Fibroblast of lung (primary cell): Measurements from ENCODE around the gene SFTPA1. TPM values are rescaled to one million over a fixed set of nuclear protein-coding genes. Genes with fewer than 3 reads are reported as not detected.
"Not testable (repeated sequence)": the region's sequence is repeated elsewhere in the genome, so short reads cannot be mapped to it uniquely, and the experiment has no call there.

Experiments
- DNase-seq, 2 donors: peaks; one replicate each; pipeline versions ENCODE4 v3.0.0 to v3.0.0-alpha.2; 2010; ENCODE audit warnings: low read depth in 2 of 2
- H2AFZ ChIP-seq: 2 replicates; pipeline ENCODE4 v1.5.1; 2012; ENCODE audit warnings: low read length, control low read depth, inconsistent platforms
- H3K27ac ChIP-seq: 2 replicates; pipeline ENCODE4 v1.5.1; 2011; ENCODE audit warnings: low read length, control low read depth; ENCODE audit not compliant: insufficient read depth
- H3K27me3 ChIP-seq: 2 replicates; pipeline ENCODE4 v1.5.1; 2011; ENCODE audit warnings: mild to moderate bottlenecking, low read length; ENCODE audit not compliant: control insufficient read depth, insufficient read depth
- H3K36me3 ChIP-seq: 2 replicates; pipeline ENCODE4 v1.5.1; 2011; ENCODE audit warnings: low read length; ENCODE audit not compliant: control insufficient read depth, insufficient read depth
- H3K4me1 ChIP-seq: 2 replicates; pipeline ENCODE4 v1.5.1; 2011; ENCODE audit warnings: low read length; ENCODE audit not compliant: control insufficient read depth, insufficient read depth; ENCODE audit errors: extremely low read depth
- H3K4me2 ChIP-seq: 2 replicates; pipeline ENCODE4 v1.5.1; 2011; ENCODE audit warnings: low read length, control low read depth; ENCODE audit not compliant: insufficient read depth; ENCODE audit errors: extremely low read depth
- H3K4me3 ChIP-seq, 4 experiments: fragments of 200-600 bp in 1 of 4; sonication (generic) in 1 of 4; replicated peaks in 1 of 4; 2 replicates each; pipeline ENCODE4 v1.5.1; 2011 to 2016; ENCODE audit warnings: low read length in 4 of 4, low read depth in 3 of 4, mild to moderate bottlenecking in 3 of 4, control low read depth in 2 of 4, inconsistent platforms in 1 of 4, mixed read lengths in 1 of 4; ENCODE audit not compliant: insufficient read depth in 1 of 4; ENCODE audit errors: control extremely low read depth in 1 of 4
- H3K79me2 ChIP-seq: 2 replicates; pipeline ENCODE4 v1.5.1; 2012; ENCODE audit warnings: mild to moderate bottlenecking, low read length, inconsistent platforms; ENCODE audit not compliant: control insufficient read depth, insufficient read depth
- H3K9ac ChIP-seq: 2 replicates; pipeline ENCODE4 v1.5.1; 2011; ENCODE audit warnings: mild to moderate bottlenecking, low read length, control low read depth; ENCODE audit not compliant: insufficient read depth
- H3K9me3 ChIP-seq: 2 replicates; pipeline ENCODE4 v1.5.1; 2012; ENCODE audit warnings: low read depth, low read length; ENCODE audit not compliant: control insufficient read depth, insufficient read depth
- H4K20me1 ChIP-seq: 2 replicates; pipeline ENCODE4 v1.5.1; 2011; ENCODE audit warnings: low read length; ENCODE audit not compliant: control insufficient read depth, insufficient read depth; ENCODE audit errors: extremely low read depth
- EZH2 ChIP-seq: IDR thresholded peaks from 2 replicates; pipeline ENCODE4 v1.5.1; 2012; ENCODE audit warnings: low read length, control low read depth, mild to moderate bottlenecking; ENCODE audit errors: missing control alignments
- polyA plus RNA-seq, 2 donors: library from polyadenylated mRNA; depleted of rRNA in 1 of 2; stranded (reverse) in 1 of 2; unstranded in 1 of 2; fragments of >200 nt; gene quantifications; 2 replicates each; pipeline ENCODE4 v1.2.1, GENCODE V29; 2011 to 2012; ENCODE audit warnings: missing spikeins in 1 of 2
- total RNA-seq: library from RNA; depleted of rRNA; stranded (reverse); fragments of >200 nt; gene quantifications from 2 replicates; pipeline ENCODE4 v1.2.1, GENCODE V29; 2014
- TF ChIP-seq, protein P1 (sequence below), 2 donors: IDR thresholded peaks in 1 of 2; conservative IDR thresholded peaks in 1 of 2; 1 replicate in 1 of 2; 2 replicates in 1 of 2; pipeline ENCODE4 v1.5.1; 2011 to 2012; ENCODE audit warnings: low read length in 2 of 2, control low read depth in 1 of 2, inconsistent platforms in 1 of 2, low read depth in 1 of 2, mild to moderate bottlenecking in 1 of 2

SFTPA1 gene
- total and polyA plus RNA-seq, 2 donors (not counting 1 experiment from before 2014, with no cell fraction given): not detected

DNA sequence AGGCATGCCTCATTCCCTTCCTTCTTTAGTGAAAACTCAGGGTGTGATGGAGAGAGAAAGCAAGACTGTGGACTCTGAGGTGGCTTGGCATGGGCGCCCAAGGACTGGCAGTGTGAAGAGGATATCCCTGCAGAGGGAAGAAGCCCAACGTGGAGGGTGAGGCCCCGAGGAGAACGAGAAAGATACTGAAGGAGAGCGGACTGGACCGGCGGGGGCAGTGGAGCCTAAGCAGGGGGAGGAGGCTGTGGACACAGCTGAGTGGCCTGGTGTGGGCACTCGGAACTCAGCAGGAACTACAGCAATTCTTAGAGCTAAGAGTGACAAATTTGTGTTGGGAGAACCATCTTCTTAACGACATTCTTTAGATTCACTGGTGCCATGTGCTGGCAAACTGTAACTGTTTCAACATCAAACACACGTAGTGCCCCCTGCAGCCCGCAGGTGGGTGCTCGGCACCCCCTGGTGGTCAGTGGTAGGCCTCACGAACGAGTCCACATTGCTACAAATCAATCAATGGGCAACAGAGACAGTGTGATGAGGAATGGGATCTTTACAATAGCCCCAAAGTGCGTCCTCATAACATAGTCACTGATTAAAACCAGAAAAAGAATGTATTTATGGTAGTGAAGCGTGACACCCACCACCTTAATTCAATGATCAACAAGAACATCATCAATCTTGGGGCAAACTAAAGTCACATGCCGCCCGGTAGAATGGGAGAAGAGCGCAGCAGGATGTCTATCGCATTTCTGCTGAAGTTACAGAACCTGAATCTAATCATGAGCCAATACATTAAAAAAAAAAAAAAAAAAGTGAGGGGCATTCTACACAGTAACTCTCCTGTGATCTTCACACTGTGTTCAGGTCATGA, 2.0 kb upstream of the SFTPA1 start:
- DNase-seq: peak; percentile 3 to 16
- Histone ChIP-seq H3K4me1 (no peaks in the 10 kb centered on the region), H3K4me2 (no peak overlapping the region), H3K9ac (no peak overlapping the region), H3K27me3 (peaks cover 2% of the 10 kb centered on the region), H3K9me3 (no peaks in the 10 kb centered on the region), H3K79me2 (no peaks in the 10 kb centered on the region), H2AFZ (no peak overlapping the region), H3K36me3 (no peaks in the 10 kb centered on the region), H3K27ac (no peak overlapping the region), H4K20me1 (no peaks in the 10 kb centered on the region), H3K4me3 (no peak overlapping the region)
- TF ChIP-seq EZH2: no peak
- TF ChIP-seq, protein P1, sequence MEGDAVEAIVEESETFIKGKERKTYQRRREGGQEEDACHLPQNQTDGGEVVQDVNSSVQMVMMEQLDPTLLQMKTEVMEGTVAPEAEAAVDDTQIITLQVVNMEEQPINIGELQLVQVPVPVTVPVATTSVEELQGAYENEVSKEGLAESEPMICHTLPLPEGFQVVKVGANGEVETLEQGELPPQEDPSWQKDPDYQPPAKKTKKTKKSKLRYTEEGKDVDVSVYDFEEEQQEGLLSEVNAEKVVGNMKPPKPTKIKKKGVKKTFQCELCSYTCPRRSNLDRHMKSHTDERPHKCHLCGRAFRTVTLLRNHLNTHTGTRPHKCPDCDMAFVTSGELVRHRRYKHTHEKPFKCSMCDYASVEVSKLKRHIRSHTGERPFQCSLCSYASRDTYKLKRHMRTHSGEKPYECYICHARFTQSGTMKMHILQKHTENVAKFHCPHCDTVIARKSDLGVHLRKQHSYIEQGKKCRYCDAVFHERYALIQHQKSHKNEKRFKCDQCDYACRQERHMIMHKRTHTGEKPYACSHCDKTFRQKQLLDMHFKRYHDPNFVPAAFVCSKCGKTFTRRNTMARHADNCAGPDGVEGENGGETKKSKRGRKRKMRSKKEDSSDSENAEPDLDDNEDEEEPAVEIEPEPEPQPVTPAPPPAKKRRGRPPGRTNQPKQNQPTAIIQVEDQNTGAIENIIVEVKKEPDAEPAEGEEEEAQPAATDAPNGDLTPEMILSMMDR (conservative IDR thresholded peaks at IDR 0.05 in 1 of 2, IDR thresholded peaks at IDR 0.05 in 1 of 2; ENCODE audit: low read depth in 1 of 2, low read length in 2 of 2): peak; percentile 51 to 61

DNA sequence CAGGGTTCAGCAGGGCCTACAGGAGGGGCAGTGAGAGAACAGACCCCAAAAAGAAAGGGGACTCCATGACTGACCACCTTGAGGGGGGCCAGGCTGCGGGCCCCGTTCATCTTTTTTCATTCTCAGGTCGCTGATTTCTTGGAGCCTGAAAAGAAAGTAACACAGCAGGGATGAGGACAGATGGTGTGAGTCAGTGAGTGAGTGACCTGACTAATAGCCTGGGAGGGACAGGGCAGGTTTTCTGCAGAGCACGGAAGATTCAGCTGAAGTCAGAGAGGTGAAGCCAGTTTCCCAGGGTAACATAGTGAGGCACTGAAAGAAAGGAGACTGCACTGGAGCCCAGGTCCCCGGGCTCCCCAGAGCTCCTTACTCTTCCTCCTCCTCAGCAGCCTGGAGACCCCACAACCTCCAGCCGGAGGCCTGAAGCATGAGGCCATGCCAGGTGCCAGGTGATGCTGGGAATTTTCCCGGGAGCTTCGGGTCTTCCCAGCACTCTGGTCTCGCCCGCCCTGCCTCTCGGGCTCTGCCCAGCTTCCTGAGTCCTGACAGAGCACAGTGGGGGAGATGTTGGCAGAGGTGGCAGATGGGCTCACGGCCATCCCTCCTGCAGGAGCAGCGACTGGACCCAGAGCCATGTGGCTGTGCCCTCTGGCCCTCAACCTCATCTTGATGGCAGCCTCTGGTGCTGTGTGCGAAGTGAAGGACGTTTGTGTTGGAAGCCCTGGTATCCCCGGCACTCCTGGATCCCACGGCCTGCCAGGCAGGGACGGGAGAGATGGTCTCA, 646 bp downstream of the SFTPA1 start:
- H3K36me3 ChIP-seq, H3K4me3 ChIP-seq: not testable (repeated sequence)
- DNase-seq: peak in 1 of 2 donors; percentile 3

DNA sequence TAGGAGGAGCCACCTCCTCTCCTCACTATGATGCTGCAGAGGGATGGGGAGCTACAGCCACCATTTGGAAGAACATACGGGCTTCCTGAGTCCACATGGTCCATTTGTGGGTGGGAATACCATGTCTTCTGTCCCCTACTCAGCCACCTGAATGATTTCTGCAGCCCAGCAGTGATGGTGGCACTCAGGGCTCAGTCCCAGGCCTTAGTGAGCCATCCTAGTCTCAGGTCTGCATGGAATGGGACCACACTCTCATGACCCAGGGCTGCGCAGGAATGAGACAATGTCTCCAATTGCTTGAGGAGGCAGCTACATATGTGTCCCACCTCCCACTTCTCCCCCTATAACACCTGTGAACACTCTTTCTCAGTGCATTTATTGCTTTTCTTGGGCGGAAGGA, 4.8 kb downstream of the SFTPA1 start:
- Histone ChIP-seq H3K79me2 (no peaks in the 10 kb centered on the region), H3K27me3 (no peaks in the 10 kb centered on the region), H3K27ac (no peak overlapping the region), H3K4me1 (no peaks in the 10 kb centered on the region), H3K9ac (no peak overlapping the region), H3K4me2 (no peak overlapping the region), H2AFZ (no peak overlapping the region), H3K4me3 (no peak overlapping the region), H3K9me3 (no peaks in the 10 kb centered on the region), H4K20me1 (no peaks in the 10 kb centered on the region), H3K36me3 (no peaks in the 10 kb centered on the region)
- TF ChIP-seq, protein P1 (conservative IDR thresholded peaks at IDR 0.05 in 1 of 2, IDR thresholded peaks at IDR 0.05 in 1 of 2; ENCODE audit: low read depth in 1 of 2, low read length in 2 of 2): no peak
- no peak for TF ChIP-seq EZH2
- DNase-seq: no peak

More for the DNA sequence above, 646 bp downstream of the SFTPA1 start:
- not testable (repeated sequence) for H2AFZ ChIP-seq, H3K4me2 ChIP-seq, H3K4me1 ChIP-seq, H3K27ac ChIP-seq, H3K9me3 ChIP-seq, H3K79me2 ChIP-seq, H3K27me3 ChIP-seq, H3K9ac ChIP-seq, H4K20me1 ChIP-seq
